Left cardiac atrium (tissue), 4 donors: ENCODE measurements around the gene HELZ. TPM values are rescaled to one million over a fixed set of nuclear protein-coding genes. Genes with fewer than 3 reads are reported as not detected.
"Not testable (repeated sequence)": the region's sequence is repeated elsewhere in the genome, so short reads cannot be mapped to it uniquely, and the experiment has no call there.

Experiments
- ATAC-seq, 2 donors: fragments of 200-7000 bp; cut with Tn5 transposase; one replicate each; pipeline ENCODE4 v1.9.1; 2020; ENCODE audit warnings: mild to moderate bottlenecking in 2 of 2, moderate library complexity in 2 of 2
- DNase-seq: peaks from one replicate; pipeline ENCODE4 v3.0.0-alpha.2; 2020
- intact Hi-C, 2 donors: fragments of 100-400 bp; cut with DNase I; formaldehyde crosslinking; loops; one replicate each; pipeline versions ENCODE4 v1.14.1 to v1.15.1; 2022 to 2023
- total RNA-seq, 2 donors: library from RNA; stranded (reverse); fragmentation: NEBNext Ultra II Directional; extraction: Animal tissue kit (Norgen Biotek cat#: 25700); gene quantifications; one replicate each; pipeline ENCODE4 v1.2.1, GENCODE V29; 2021
- donor health status: DM: no; HTN: yes; CAD: no.
- donor health status: DM: no; HTN: yes; CAD: no; lungs with severe emphysema.
- donor health status: DM: yes; HTN: yes; CAD: no.
- donor health status: Dilated cardiomyopathy.

Gene HELZ
- total RNA-seq, 2 donors from 2014 or later, result 34.5 to 36.0 TPM

DNA sequence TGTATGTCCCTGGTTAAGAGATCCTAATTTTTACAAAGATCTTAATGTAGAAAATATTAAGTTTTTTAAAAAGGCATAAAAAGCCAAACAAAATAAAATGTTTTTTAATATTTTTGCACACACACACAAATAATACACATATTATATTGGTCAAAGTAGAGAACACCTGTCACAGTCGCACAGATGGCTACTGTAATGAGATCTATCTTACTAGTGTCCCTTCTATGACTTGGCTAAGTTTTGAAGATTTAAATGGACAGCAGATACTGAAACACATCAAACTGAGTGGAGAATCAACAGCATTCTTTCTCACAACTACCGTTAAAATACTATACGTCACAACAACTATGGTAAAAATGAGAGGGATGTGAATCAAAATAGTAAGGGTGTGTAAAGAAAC, 83.4 kb downstream of the HELZ start:
- no peak for ATAC-seq
- DNase-seq, result no peak
- intact Hi-C loops, result no loop called here

- intact Hi-C loops, result no loop called here
- ATAC-seq (no peak), DNase-seq (no peak)
Measured at GRCh38 chr17:67160791-67161190, 84.2 kb downstream of the HELZ start.

- intact Hi-C loops, result loop anchor here in 1 of 2 donors (5.0 to 10.0 kb wide), 2 partner anchors 44 to 433 kb away; no protein-coding TSS in a partner anchor
- DNase-seq (no peak), ATAC-seq (peak; percentile 61 to 71)
Measured at GRCh38 chr17:67157732-67158639, 87.0 kb downstream of the HELZ start.

GRCh38 chr17:67156269-67157199, 88.5 kb downstream of the HELZ start:
- ATAC-seq (no peak), DNase-seq (no peak)
- intact Hi-C loops, result loop anchor here in 1 of 2 donors (5.0 to 10.0 kb wide), 2 partner anchors 46 to 432 kb away; no protein-coding TSS in a partner anchor

- intact Hi-C loops, result loop anchor here in 1 of 2 donors (10.0 kb wide), 1 partner anchor 428 kb away; no protein-coding TSS in a partner anchor
- DNase-seq, result no peak
- ATAC-seq, result no peak
Measured at GRCh38 chr17:67152824-67153223, 92.2 kb downstream of the HELZ start.

DNA sequence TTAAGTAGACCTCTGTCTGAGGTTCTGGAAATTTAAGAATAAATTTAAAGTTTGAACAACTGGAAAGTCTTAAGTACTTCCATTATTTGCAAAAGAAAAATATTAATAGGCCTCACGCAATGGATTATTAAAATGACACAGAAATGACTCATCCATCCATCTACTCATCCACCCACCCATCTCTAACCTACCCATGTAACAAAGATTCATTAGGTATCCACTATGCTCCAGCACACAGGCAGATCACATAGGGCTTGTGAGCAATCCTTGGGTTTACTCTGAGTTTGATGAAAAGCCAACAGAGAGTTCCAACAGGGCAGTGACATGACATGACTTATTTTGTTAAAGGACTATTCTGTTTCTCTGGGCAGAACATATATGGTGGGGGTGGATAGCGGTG, 93.3 kb downstream of the HELZ start:
- ATAC-seq (no peak), DNase-seq (no peak)
- intact Hi-C loops, result loop anchor here in 1 of 2 donors (10.0 kb wide), 1 partner anchor 427 kb away; no protein-coding TSS in a partner anchor

DNA sequence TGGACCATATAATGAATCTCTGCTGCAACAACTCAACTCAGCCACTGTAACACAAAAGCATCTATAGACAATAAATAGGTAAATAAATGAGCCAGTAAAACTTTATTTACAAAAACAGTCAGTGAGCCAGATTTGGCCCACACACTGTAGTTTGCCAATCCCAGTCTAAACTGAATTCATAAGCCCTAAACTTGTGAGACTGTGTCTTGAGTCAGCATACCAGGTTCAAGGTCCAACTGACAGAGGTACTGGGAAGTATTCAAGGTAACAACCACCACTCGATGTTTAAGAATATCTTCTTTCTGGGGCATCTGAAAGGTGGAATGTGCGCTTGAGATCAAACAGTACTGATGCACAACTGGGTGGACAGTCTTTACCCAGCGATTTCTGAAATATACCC, 94.2 kb downstream of the HELZ start:
- ATAC-seq (no peak), DNase-seq (no peak)
- intact Hi-C loops, result loop anchor here in 1 of 2 donors (10.0 kb wide), 1 partner anchor 426 kb away; no protein-coding TSS in a partner anchor

GRCh38 chr17:67148352-67148751, 96.6 kb downstream of the HELZ start:
- ATAC-seq, result no peak
- intact Hi-C loops, result no loop called here
- no peak for DNase-seq

DNA sequence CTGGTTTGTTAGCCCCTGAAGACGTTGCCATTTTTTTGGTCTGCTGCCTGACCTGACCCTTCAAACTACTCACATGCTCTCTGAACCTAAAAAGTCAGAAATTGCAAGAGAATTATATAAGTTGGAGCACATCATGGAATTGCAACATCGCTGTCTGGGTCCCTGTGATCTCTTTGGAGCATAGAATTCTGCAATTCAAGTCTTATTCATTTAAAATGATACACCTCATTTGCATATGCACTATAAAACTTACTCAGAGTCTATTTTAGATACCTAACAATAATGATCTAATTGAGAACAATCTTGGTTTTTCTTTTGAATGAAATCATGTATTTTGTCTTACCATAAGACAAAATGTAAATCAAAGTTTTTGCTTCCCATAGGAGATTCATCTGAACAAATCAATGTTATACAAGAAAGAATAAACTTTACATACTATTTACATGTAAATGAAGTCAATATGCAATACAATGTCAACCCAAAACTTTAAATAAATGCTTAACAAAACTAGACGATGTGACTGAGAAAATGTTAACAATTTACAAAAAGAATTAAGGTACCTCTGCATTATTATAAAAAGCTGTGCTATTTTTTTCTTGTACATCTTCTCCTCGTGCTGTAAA, 99.7 kb downstream of the HELZ start:
- intact Hi-C loops, result no loop called here
- no peak for ATAC-seq
- DNase-seq, result no peak

GRCh38 chr17:67143318-67143717, 101.7 kb downstream of the HELZ start:
- ATAC-seq (no peak), DNase-seq (no peak)
- intact Hi-C loops, result no loop called here

DNA sequence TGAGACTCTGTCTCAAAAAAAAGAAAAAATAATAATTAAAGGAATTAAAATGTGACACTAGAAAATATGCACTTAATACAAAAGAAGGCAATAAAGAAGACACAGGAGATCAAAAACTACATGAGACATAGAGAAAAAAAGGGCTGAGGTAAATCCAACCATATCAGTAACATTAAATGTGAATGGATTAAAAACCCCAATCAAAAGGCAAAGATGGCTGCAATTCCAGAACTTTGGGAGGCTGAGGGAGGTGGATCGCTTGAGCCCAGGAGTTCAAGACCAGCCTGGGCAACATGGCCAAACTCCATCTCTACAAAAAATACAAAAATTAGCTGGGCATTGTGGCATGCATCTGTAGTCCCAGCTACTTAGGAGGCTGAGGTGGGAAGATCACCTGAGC, 103.0 kb downstream of the HELZ start:
- ATAC-seq, intact Hi-C loops, DNase-seq: not testable (repeated sequence)

- intact Hi-C loops, result no loop called here
- no peak for DNase-seq
Measured at GRCh38 chr17:67139784-67140665, 105.0 kb downstream of the HELZ start.

DNA sequence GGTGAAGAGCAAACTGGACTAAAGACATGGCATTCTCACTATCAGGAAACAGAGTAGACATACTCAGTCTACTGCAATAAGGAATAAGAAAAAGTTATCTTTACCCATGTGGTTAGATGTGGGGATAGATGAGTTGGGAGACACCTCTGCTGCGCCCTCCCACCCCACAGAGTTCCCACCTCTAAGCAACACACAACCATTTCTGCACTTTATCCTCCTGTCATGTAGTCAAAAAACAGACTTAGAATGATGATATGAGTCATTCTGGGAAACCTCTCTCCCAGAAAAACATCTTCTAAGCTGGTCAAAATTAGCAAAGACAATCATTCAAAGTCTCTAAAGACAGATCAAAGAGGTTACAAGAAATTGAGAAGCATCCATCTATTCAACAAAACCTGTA, 105.7 kb downstream of the HELZ start:
- peak in 1 of 2 donors; percentile 55 for ATAC-seq
- intact Hi-C loops, result no loop called here

More at GRCh38 chr17:67139784-67140665, 105.0 kb downstream of the HELZ start:
- ATAC-seq, result peak; percentile 41 to 53

GRCh38 chr17:67138392-67138791, 106.6 kb downstream of the HELZ start:
- ATAC-seq (no peak), DNase-seq (no peak)
- intact Hi-C loops, result no loop called here

More for the DNA sequence above, 105.7 kb downstream of the HELZ start:
- no peak for DNase-seq

DNA sequence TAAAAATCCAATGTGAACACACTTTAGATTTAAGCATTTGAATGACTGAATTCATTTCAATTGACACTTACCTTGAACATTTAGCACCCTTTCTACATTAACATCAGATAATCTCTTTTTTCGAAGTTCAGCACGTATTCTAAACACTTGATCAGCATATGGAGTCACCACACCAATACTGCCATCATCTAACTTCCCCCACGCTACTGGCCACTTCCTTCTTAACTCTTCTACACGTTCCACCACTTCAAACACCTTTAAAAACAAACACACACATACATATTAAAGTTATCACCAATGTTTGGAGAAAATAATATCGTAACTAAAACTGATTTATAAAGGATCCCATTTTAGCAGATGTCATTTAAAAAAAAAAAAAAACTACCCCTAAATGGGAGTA, 107.1 kb downstream of the HELZ start:
- DNase-seq (no peak), ATAC-seq (no peak)
- intact Hi-C loops, result no loop called here

DNA sequence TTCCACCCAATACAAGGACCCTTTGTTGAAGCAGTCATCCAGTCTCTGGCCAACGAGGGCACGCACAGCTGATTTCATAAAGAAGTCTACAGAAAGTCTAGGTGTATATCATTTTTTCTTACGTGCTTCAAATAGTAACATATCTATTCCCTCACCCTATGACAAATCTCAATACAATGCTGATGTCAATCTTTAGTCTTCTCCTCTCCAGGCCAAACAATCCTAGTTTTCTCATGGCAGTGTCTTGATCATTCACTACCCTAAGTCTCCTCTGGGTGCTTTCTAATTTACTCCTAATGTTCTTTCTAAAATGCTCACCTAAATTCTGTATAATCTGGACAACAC, 108.0 kb downstream of the HELZ start:
- ATAC-seq (no peak), DNase-seq (no peak)
- intact Hi-C loops, result no loop called here

GRCh38 chr17:67136191-67137025, 108.6 kb downstream of the HELZ start:
- ATAC-seq, result no peak
- intact Hi-C loops, result no loop called here

More at GRCh38 chr17:67136191-67137025, 108.6 kb downstream of the HELZ start:
- DNase-seq, result no peak
